ENCODE measurements around the gene DOHH.

The DOHH gene

GRCh38 chr19:3479834-3480215 lies 20.6 kb downstream of the DOHH start:
- DNase-seq (ENCODE audit: low read depth), result no peak

GRCh38 chr19:3479177-3479833 lies 21.2 kb downstream of the DOHH start:
- no peak for DNase-seq (ENCODE audit: low read depth)

More at GRCh38 chr19:3479834-3480215, 20.6 kb downstream of the DOHH start:
- H3K4me3 ChIP-seq (ENCODE audit: low read length), result no peak overlapping the region
- no peak for TF ChIP-seq CTCF (conservative IDR thresholded peaks at IDR 0.05; ENCODE audit: low read length)

GRCh38 chr19:3478409-3479176 lies 21.9 kb downstream of the DOHH start:
- H3K4me3 ChIP-seq (ENCODE audit: low read length), result no peak overlapping the region
- no peak for TF ChIP-seq CTCF (conservative IDR thresholded peaks at IDR 0.05; ENCODE audit: low read length)
- no peak for DNase-seq (ENCODE audit: low read depth)

More at GRCh38 chr19:3479177-3479833, 21.2 kb downstream of the DOHH start:
- no peak for TF ChIP-seq CTCF (conservative IDR thresholded peaks at IDR 0.05; ENCODE audit: low read length)
- no peak overlapping the region for H3K4me3 ChIP-seq (ENCODE audit: low read length)

DNA sequence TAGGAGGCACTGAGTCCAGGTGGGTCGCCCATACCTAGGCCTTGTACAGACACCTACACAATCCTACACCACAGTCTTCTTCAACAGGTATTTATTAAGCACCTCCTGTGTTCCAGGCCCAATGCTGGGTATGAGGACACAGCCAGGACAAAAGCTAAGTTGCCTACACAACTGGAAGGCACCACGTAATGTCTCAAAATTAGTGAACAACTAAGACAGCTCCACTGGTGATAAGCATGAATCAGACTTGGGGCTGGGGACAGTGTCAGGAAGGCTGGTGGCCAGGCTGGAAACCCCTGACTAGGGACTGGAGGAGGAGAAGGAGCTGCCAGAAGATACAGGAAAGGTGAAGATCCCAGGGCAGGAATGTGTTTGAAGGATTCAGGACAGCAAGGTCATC lies 22.5 kb downstream of the DOHH start:
- no peak overlapping the region for H3K4me3 ChIP-seq (ENCODE audit: low read length)
- no peak for TF ChIP-seq CTCF (conservative IDR thresholded peaks at IDR 0.05; ENCODE audit: low read length)
- DNase-seq (ENCODE audit: low read depth), result no peak

DNA sequence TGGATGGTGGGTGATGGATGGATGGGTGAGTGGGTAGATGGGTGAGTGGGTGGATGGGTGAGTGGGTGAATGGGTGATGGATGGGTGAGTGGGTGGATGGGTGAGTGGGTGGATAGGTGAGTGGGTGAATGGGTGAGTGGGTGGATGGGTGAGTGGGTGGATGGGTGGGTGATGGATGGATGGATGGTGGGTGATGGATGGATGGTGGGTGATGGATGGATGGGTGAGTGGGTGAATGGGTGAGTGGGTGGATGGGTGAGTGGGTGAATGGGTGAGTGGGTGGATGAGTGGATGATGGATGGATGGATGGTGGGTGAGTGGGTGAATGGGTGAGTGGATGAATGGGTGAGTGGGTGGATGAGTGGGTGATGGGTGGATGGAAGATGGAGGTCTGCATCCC lies 23.0 kb downstream of the DOHH start:
- no peak for TF ChIP-seq CTCF (conservative IDR thresholded peaks at IDR 0.05; ENCODE audit: low read length)
- no peak for DNase-seq (ENCODE audit: low read depth)
- no peak overlapping the region for H3K4me3 ChIP-seq (ENCODE audit: low read length)

- no peak for TF ChIP-seq CTCF (conservative IDR thresholded peaks at IDR 0.05; ENCODE audit: low read length)
- no peak overlapping the region for H3K4me3 ChIP-seq (ENCODE audit: low read length)
- no peak for DNase-seq (ENCODE audit: low read depth)
These were observed 23.6 kb downstream of the DOHH start for GRCh38 chr19:3476830-3477229.

DNA sequence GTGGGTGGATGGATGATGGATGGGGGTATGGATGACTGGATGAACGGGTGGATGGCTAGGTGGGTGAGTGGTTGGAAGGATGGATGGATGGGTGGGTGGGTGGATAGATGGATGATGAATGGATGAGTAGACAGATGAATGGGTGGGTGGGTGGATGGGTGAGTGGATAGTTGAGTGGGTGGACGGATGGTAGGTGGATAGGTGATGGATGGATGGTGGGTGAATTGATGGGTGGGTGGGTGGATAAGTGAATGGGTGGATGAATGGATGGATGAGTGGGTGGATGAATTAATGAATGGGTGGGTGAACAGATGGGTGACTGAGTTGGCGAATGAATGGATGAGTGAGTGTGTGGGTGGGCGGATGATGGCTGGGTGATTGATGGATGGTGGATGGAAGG lies 25.0 kb downstream of the DOHH start:
- H3K4me3 ChIP-seq (ENCODE audit: low read length), result no peak overlapping the region
- no peak for TF ChIP-seq CTCF (conservative IDR thresholded peaks at IDR 0.05; ENCODE audit: low read length)
- no peak for DNase-seq (ENCODE audit: low read depth)
